H1 (cell line): ENCODE results near the gene RUFY3. TPM values are rescaled to one million over a fixed set of nuclear protein-coding genes. Genes with fewer than 3 reads are reported as not detected.

Experiments used
- CTCF ChIA-PET: fragments of 300-600 bp; sonication (Branson Sonifier 250); formaldehyde crosslinking; loops from one replicate; lab custom pipeline; 2021; ENCODE audit not compliant: partially characterized antibody; lab: Charles Lee
- POLR2A ChIA-PET: fragments of 300-600 bp; sonication (Branson Sonifier 250); formaldehyde crosslinking; loops from one replicate; lab custom pipeline; 2021; ENCODE audit warnings: inconsistent platforms; ENCODE audit not compliant: partially characterized antibody; lab: Charles Lee
- DNase-seq, 2 experiments: peaks; one replicate each; pipeline versions ENCODE4 v3.0.0 to v3.0.0-alpha.2; 2010 to 2022; ENCODE audit warnings: low spot score in 2 of 2, low read depth in 1 of 2, mixed read lengths in 1 of 2
- FAIRE-seq: peaks from 2 replicates; lab custom pipeline; 2011; peaks lifted over from hg19 to GRCh38; lab: Jason Lieb, UNC
- H2AFZ ChIP-seq: 2 replicates; pipeline ENCODE4 v1.8.1; 2012; ENCODE audit warnings: low read length, inconsistent platforms
- H2AK5ac ChIP-seq: 2 replicates; pipeline ENCODE4 v1.6.1; 2013; ENCODE audit warnings: low read depth, low read length
- H2BK120ac ChIP-seq: replicated peaks from 2 replicates; pipeline ENCODE3; 2013; ENCODE audit warnings: low read depth, low read length, inconsistent platforms
- H2BK12ac ChIP-seq: 2 replicates; pipeline ENCODE4 v1.6.1; 2013; ENCODE audit warnings: low read depth, low read length
- H2BK15ac ChIP-seq: 2 replicates; pipeline ENCODE4 v1.6.1; 2013; ENCODE audit warnings: low read length
- H2BK20ac ChIP-seq: 2 replicates; pipeline ENCODE4 v1.6.1; 2013; ENCODE audit warnings: low read length
- H2BK5ac ChIP-seq: 2 replicates; pipeline ENCODE4 v1.6.1; 2013; ENCODE audit warnings: low read depth, low read length
- H3K14ac ChIP-seq: 2 replicates; pipeline ENCODE4 v1.6.1; 2013; ENCODE audit warnings: inconsistent platforms; ENCODE audit not compliant: insufficient read length
- H3K18ac ChIP-seq: 2 replicates; pipeline ENCODE4 v1.6.1; 2013; ENCODE audit warnings: low read length; ENCODE audit errors: extremely low read depth
- H3K23ac ChIP-seq: 2 replicates; pipeline ENCODE4 v1.6.1; 2013; ENCODE audit warnings: inconsistent platforms; ENCODE audit not compliant: insufficient read length
- H3K23me2 ChIP-seq: 2 replicates; pipeline ENCODE4 v1.6.1; 2013; ENCODE audit warnings: low read depth, low read length
- H3K27ac ChIP-seq: 2 replicates; pipeline ENCODE4 v1.6.1; 2011; ENCODE audit warnings: low read depth, low read length, inconsistent platforms
- H3K27me3 ChIP-seq, 4 experiments: replicated peaks in 1 of 4; 1 replicate in 1 of 4; 2 replicates in 3 of 4; pipeline versions ENCODE4 v1.6.1 to v1.8.1; 2011 to 2013; ENCODE audit warnings: low read length in 3 of 4, mild to moderate bottlenecking in 3 of 4, inconsistent platforms in 2 of 4, mixed read lengths in 2 of 4, moderate library complexity in 1 of 4; ENCODE audit not compliant: control insufficient read depth in 3 of 4, insufficient read depth in 3 of 4; ENCODE audit errors: extremely low read depth in 1 of 4
- H3K36me3 ChIP-seq, 4 experiments: 2 replicates each; pipeline versions ENCODE4 v1.6.1 to v1.8.1; 2011 to 2013; ENCODE audit warnings: mild to moderate bottlenecking in 4 of 4, low read length in 3 of 4, moderate library complexity in 2 of 4, control low read depth in 1 of 4, inconsistent platforms in 1 of 4; ENCODE audit not compliant: insufficient read depth in 4 of 4, control insufficient read depth in 2 of 4
- H3K4ac ChIP-seq: replicated peaks from 2 replicates; pipeline ENCODE3; 2013; ENCODE audit warnings: low read length, low read depth, mixed read lengths, inconsistent platforms; ENCODE audit not compliant: insufficient read length
- H3K4me1 ChIP-seq, 4 experiments: replicated peaks in 1 of 4; 1 replicate in 1 of 4; 2 replicates in 3 of 4; pipeline versions ENCODE4 v1.6.1 to v1.8.1; 2011 to 2013; ENCODE audit warnings: low read length in 3 of 4, inconsistent platforms in 2 of 4, mixed read lengths in 1 of 4; ENCODE audit not compliant: insufficient read depth in 4 of 4, control insufficient read depth in 3 of 4
- H3K4me2 ChIP-seq, 2 experiments: 2 replicates each; pipeline versions ENCODE4 v1.6.1 to v1.8.1; 2011 to 2013; ENCODE audit warnings: low read depth in 2 of 2, low read length in 2 of 2, control low read depth in 1 of 2, inconsistent platforms in 1 of 2, mild to moderate bottlenecking in 1 of 2; ENCODE audit not compliant: insufficient read depth in 1 of 2
- H3K4me3 ChIP-seq, 4 experiments: fragments of 200-600, 300-600 bp in 1 of 4; sonication (generic), shearing (Covaris generic), sonication (Bioruptor Twin) in 1 of 4; 2 replicates each; pipeline versions ENCODE4 v1.5.1 to v1.8.1; 2011 to 2016; ENCODE audit warnings: low read length in 4 of 4, low read depth in 3 of 4, control low read depth in 2 of 4, inconsistent platforms in 2 of 4, mild to moderate bottlenecking in 2 of 4, mixed read lengths in 1 of 4, moderate library complexity in 1 of 4; ENCODE audit not compliant: insufficient read depth in 2 of 4; ENCODE audit errors: extremely low read depth in 1 of 4
- H3K56ac ChIP-seq: replicated peaks from 2 replicates; pipeline ENCODE3; 2013; ENCODE audit warnings: low read depth, mild to moderate bottlenecking, mixed read lengths, low read length, inconsistent platforms; ENCODE audit not compliant: insufficient read length
- H3K79me1 ChIP-seq: 2 replicates; pipeline ENCODE4 v1.6.1; 2013; ENCODE audit warnings: low read depth, low read length, control low read depth
- H3K79me2 ChIP-seq, 2 experiments: 2 replicates each; pipeline versions ENCODE4 v1.6.1 to v1.8.1; 2012 to 2013; ENCODE audit warnings: low read length in 2 of 2, mild to moderate bottlenecking in 2 of 2, inconsistent platforms in 1 of 2; ENCODE audit not compliant: insufficient read depth in 2 of 2, control insufficient read depth in 1 of 2
- H3K9ac ChIP-seq, 4 experiments: replicated peaks in 1 of 4; 1 replicate in 1 of 4; 2 replicates in 3 of 4; pipeline versions ENCODE4 v1.6.1 to v1.8.1; 2011 to 2013; ENCODE audit warnings: low read depth in 3 of 4, low read length in 3 of 4, control low read depth in 2 of 4, mild to moderate bottlenecking in 2 of 4, moderate library complexity in 2 of 4, inconsistent platforms in 1 of 4; ENCODE audit errors: extremely low read depth in 1 of 4
- H3K9me3 ChIP-seq, 2 experiments: 2 replicates each; pipeline versions ENCODE4 v1.6.1 to v1.8.1; 2012 to 2013; ENCODE audit warnings: mild to moderate bottlenecking in 2 of 2, moderate library complexity in 2 of 2, control low read depth in 1 of 2, inconsistent platforms in 1 of 2, low read depth in 1 of 2, low read length in 1 of 2, mixed read lengths in 1 of 2; ENCODE audit not compliant: insufficient read depth in 2 of 2
- H4K20me1 ChIP-seq, 2 experiments: replicated peaks in 1 of 2; 2 replicates each; pipeline versions ENCODE3 to v1.8.1; 2011 to 2013; ENCODE audit warnings: inconsistent platforms in 2 of 2, low read length in 2 of 2, mild to moderate bottlenecking in 1 of 2; ENCODE audit not compliant: insufficient read depth in 2 of 2, control insufficient read depth in 1 of 2
- H4K5ac ChIP-seq: 2 replicates; pipeline ENCODE4 v1.6.1; 2013; ENCODE audit warnings: low read length, low read depth, mixed read lengths, inconsistent platforms; ENCODE audit not compliant: insufficient read length
- H4K8ac ChIP-seq: 2 replicates; pipeline ENCODE4 v1.8.0; 2013; ENCODE audit warnings: mild to moderate bottlenecking, moderate library complexity, low read length, inconsistent platforms; ENCODE audit not compliant: insufficient read depth; ENCODE audit errors: extremely low read depth
- H4K91ac ChIP-seq: replicated peaks from 2 replicates; pipeline ENCODE3; 2013; ENCODE audit warnings: low read length, mixed read lengths, inconsistent platforms; ENCODE audit not compliant: insufficient read length
- CBX8 ChIP-seq: fragments of 300-800, 300-1000 bp; sonication (generic); IDR thresholded peaks from 2 replicates; pipeline ENCODE4 v1.7.1; 2016; ENCODE audit warnings: low read depth, low read length, borderline replicate concordance
- GABPA ChIP-seq: IDR thresholded peaks from 2 replicates; pipeline ENCODE4 v1.6.1; 2011; ENCODE audit warnings: mild to moderate bottlenecking, low read length, moderate library complexity, borderline replicate concordance; ENCODE audit not compliant: insufficient read depth
- HDAC2 ChIP-seq, 2 experiments: fragments of 300-600 bp in 1 of 2; sonication (generic) in 1 of 2; IDR thresholded peaks; 2 replicates each; pipeline ENCODE4 v1.6.1; 2011 to 2012; ENCODE audit warnings: low read depth in 2 of 2, low read length in 2 of 2, mild to moderate bottlenecking in 2 of 2, moderate library complexity in 2 of 2, borderline replicate concordance in 1 of 2, inconsistent platforms in 1 of 2
- NANOG ChIP-seq: IDR thresholded peaks from 2 replicates; pipeline ENCODE4 v1.6.1; 2011; ENCODE audit warnings: low read length, low read depth, mild to moderate bottlenecking, inconsistent platforms; ENCODE audit not compliant: insufficient read depth, poor library complexity, severe bottlenecking
- RBBP5 ChIP-seq: IDR thresholded peaks from 2 replicates; pipeline ENCODE4 v1.7.1; 2012; ENCODE audit warnings: low read depth, mild to moderate bottlenecking, inconsistent platforms, low read length, moderate library complexity, borderline replicate concordance
- SP4 ChIP-seq: IDR thresholded peaks from 2 replicates; pipeline ENCODE4 v1.6.1; 2012; ENCODE audit warnings: low read length, inconsistent platforms
- SUZ12 ChIP-seq: fragments of 200-600 bp; sonication (generic); IDR thresholded peaks from 2 replicates; pipeline ENCODE4 v1.6.1; 2012; ENCODE audit warnings: mild to moderate bottlenecking, inconsistent platforms, low read length, moderate library complexity, mixed read lengths
- TCF12 ChIP-seq: IDR thresholded peaks from 2 replicates; pipeline ENCODE4 v1.6.1; 2011; ENCODE audit warnings: low read depth, mild to moderate bottlenecking, low read length
- WGBS, 2 experiments: shearing (Covaris generic) in 1 of 2; methylation state at CpG; one replicate each; pipeline versions ENCODE4 v1.1.6 to v1.1.7; 2013 to 2015; ENCODE audit warnings: low lambda C conversion rate in 2 of 2, mixed read lengths in 2 of 2, inconsistent platforms in 1 of 2, low coverage in 1 of 2, missing lambda C conversion rate in 1 of 2; ENCODE audit not compliant: insufficient replicate concordance in 2 of 2, insufficient coverage in 1 of 2, insufficient read length in 1 of 2; ENCODE audit errors: extremely low coverage in 1 of 2, missing lambda C conversion rate in 1 of 2; 5-methylcytosine and 5-hydroxymethylcytosine counted together
- polyA plus RNA-seq, 7 experiments: library from polyadenylated mRNA; depleted of rRNA in 3 of 7; stranded (reverse) in 5 of 7; unstranded in 2 of 7; fragments of >200 nt in 5 of 7; fragments of 200-250 nt in 2 of 7; gene quantifications; 1 replicate in 5 of 7; 2 replicates in 1 of 7; 4 replicates in 1 of 7; pipeline versions ENCODE4 v1.2.1 to v1.2.3, GENCODE V29; 2011 to 2013; ENCODE audit warnings: missing spikeins in 2 of 7, mixed read lengths in 2 of 7
- total RNA-seq: library from RNA; stranded (reverse); fragmentation: NEBNext Ultra II Directional; extraction: Animal tissue kit (Norgen Biotek cat#: 25700); gene quantifications from 2 replicates; pipeline ENCODE4 v1.2.1, GENCODE V29; 2021

RUFY3 gene
- total and polyA plus RNA-seq, 2 of the 8 experiments (the other 6 are each of a cell fraction or from before 2014, with no cell fraction given): 7.8 to 33.1 TPM

- Histone ChIP-seq H2BK120ac (no peak overlapping the region), H3K4me3 (no peak overlapping the region), H3K4me1 (no peaks in the 10 kb centered on the region), H3K23me2 (no peaks in the 10 kb centered on the region; the same call in 1 of the 2 replicates), H3K36me3 (no peaks in the 10 kb centered on the region), H2AK5ac (no peak overlapping the region), H3K56ac (no peak overlapping the region), H3K27ac (no peak overlapping the region), H3K9ac (no peak overlapping the region), H3K79me2 (no peaks in the 10 kb centered on the region), H3K14ac (no peak overlapping the region), H2BK12ac (no peak overlapping the region), H4K91ac (no peak overlapping the region), H4K5ac (no peak overlapping the region), H3K9me3 (no peaks in the 10 kb centered on the region), H2BK20ac (no peak overlapping the region), H2BK15ac (no peak overlapping the region), H3K4ac (no peak overlapping the region), H3K4me2 (no peak overlapping the region), H2BK5ac (no peak overlapping the region), H4K20me1 (no peaks in the 10 kb centered on the region), H2AFZ (no peak overlapping the region), H3K18ac (no peak overlapping the region), H3K23ac (no peak overlapping the region), H3K79me1 (no peaks in the 10 kb centered on the region), H3K27me3 (no peaks in the 10 kb centered on the region), H4K8ac (no peak overlapping the region)
- no peak for DNase-seq
- WGBS, 2 experiments: 93% methylated on average over 1 of the region's 1 CpG; no CpG with 5 or more reads in 1 of the 2 experiments
- no peak for FAIRE-seq
- POLR2A ChIA-PET: no interaction called here
- TF ChIP-seq RBBP5 (no peak), SUZ12 (no peak), GABPA (no peak), NANOG (no peak), TCF12 (no peak), SP4 (no peak), CBX8 (no peak), HDAC2 (IDR thresholded peaks at IDR 0.05; ENCODE audit: borderline replicate concordance in 1 of 2, low read depth in 2 of 2, low read length in 2 of 2) (no peak)
- CTCF ChIA-PET: no interaction called here
Observed at GRCh38 chr4:70674731-70675130, 47.0 kb upstream of the RUFY3 start.
